Measurements from ENCODE around the gene S100A10. TPM values are rescaled to one million over a fixed set of nuclear protein-coding genes. Genes with fewer than 3 reads are reported as not detected.

The S100A10 gene
- total RNA-seq, 1 experiment from 2014 or later: 400 TPM

- Histone ChIP-seq H3K4me1 (ENCODE audit: insufficient read depth, low read length) (peaks cover 7% of the 10 kb centered on the region), H3K36me3 (ENCODE audit: low read depth, low read length) (no peaks in the 10 kb centered on the region), H3K4me2 (ENCODE audit: low read length) (no peak overlapping the region), H3K4me3 (ENCODE audit: low read length) (no peak overlapping the region), H3K9ac (ENCODE audit: low read length) (no peak overlapping the region), H3K79me2 (ENCODE audit: low read length) (peaks cover 19% of the 10 kb centered on the region), H2AFZ (ENCODE audit: low read length) (no peak overlapping the region), H4K20me1 (ENCODE audit: low read length) (peaks cover 3% of the 10 kb centered on the region; the same call in 1 of the 2 replicates), H3F3A (ENCODE audit: low read length, unreplicated experiment) (peaks cover under 1% of the 10 kb centered on the region), H3K9me3 (ENCODE audit: low read length) (no peaks in the 10 kb centered on the region), H3K9me2 (replicated peaks; ENCODE audit: low read length) (no peaks in the 10 kb centered on the region), H3K27me3 (ENCODE audit: low read length) (no peaks in the 10 kb centered on the region), H3K27ac (ENCODE audit: low read length) (no peak overlapping the region)
- DNase-seq (no peak), ATAC-seq (no peak)
- TF ChIP-seq EZH2phosphoT487 (IDR thresholded peaks at IDR 0.05; ENCODE audit: borderline replicate concordance, low read length): no peak
- no peak for TF ChIP-seq CTCF (conservative IDR thresholded peaks at IDR 0.05; ENCODE audit: low read depth, low read length)
- TF ChIP-seq EZH2 (IDR thresholded peaks at IDR 0.05; ENCODE audit: low read length, unreplicated experiment): no peak
- intact Hi-C loops (cut with micrococcal nuclease): no loop called here
- CTCF ChIA-PET: interaction anchor here (0.7 kb wide), 1 partner anchor 9 kb away, joined by 3 read pairs; no protein-coding TSS in a partner anchor
- POLR2A ChIA-PET (ENCODE audit: unreplicated experiment): no interaction called here
- BruUV-seq (replicated peaks): no TSS peak
Observed at GRCh38 chr1:152039886-152040285, 46.2 kb upstream of the S100A10 start.

GRCh38 chr1:152039461-152039860 lies 45.8 kb upstream of the S100A10 start:
- DNase-seq (no peak), ATAC-seq (no peak)
- intact Hi-C loops (cut with micrococcal nuclease): no loop called here
- peaks cover 24% of the 10 kb centered on the region for H3K79me2 ChIP-seq (ENCODE audit: low read length)
- POLR2A ChIA-PET (ENCODE audit: unreplicated experiment): no interaction called here
- H3K4me1 ChIP-seq (ENCODE audit: insufficient read depth, low read length): peaks cover 11% of the 10 kb centered on the region
- peaks cover 3% of the 10 kb centered on the region for H4K20me1 ChIP-seq (ENCODE audit: low read length)
- no peaks in the 10 kb centered on the region for H3K36me3 ChIP-seq (ENCODE audit: low read depth, low read length)
- CTCF ChIA-PET: interaction anchor here (0.7 kb wide), 1 partner anchor 9 kb away, joined by 3 read pairs; no protein-coding TSS in a partner anchor
- H3K9me2 ChIP-seq (replicated peaks; ENCODE audit: low read length): no peaks in the 10 kb centered on the region
- H3K27ac ChIP-seq (ENCODE audit: low read length): no peak overlapping the region
- no peak overlapping the region for H3K9ac ChIP-seq (ENCODE audit: low read length)
- TF ChIP-seq EZH2 (IDR thresholded peaks at IDR 0.05; ENCODE audit: low read length, unreplicated experiment): no peak
- no peak for TF ChIP-seq EZH2phosphoT487 (IDR thresholded peaks at IDR 0.05; ENCODE audit: borderline replicate concordance, low read length)
- no peak for TF ChIP-seq CTCF (conservative IDR thresholded peaks at IDR 0.05; ENCODE audit: low read depth, low read length)
- no peaks in the 10 kb centered on the region for H3K27me3 ChIP-seq (ENCODE audit: low read length)
- H3K4me2 ChIP-seq (ENCODE audit: low read length): no peak overlapping the region
- no peak overlapping the region for H2AFZ ChIP-seq (ENCODE audit: low read length)
- H3K9me3 ChIP-seq (ENCODE audit: low read length): no peaks in the 10 kb centered on the region
- peaks cover 5% of the 10 kb centered on the region for H3F3A ChIP-seq (ENCODE audit: low read length, unreplicated experiment)
- H3K4me3 ChIP-seq (ENCODE audit: low read length): no peak overlapping the region
- BruUV-seq (replicated peaks): no TSS peak

GRCh38 chr1:152038871-152039270 lies 45.2 kb upstream of the S100A10 start:
- Histone ChIP-seq H4K20me1 (ENCODE audit: low read length) (peaks cover 8% of the 10 kb centered on the region), H3K9me2 (replicated peaks; ENCODE audit: low read length) (no peaks in the 10 kb centered on the region), H3K4me2 (ENCODE audit: low read length) (no peak overlapping the region), H3K36me3 (ENCODE audit: low read depth, low read length) (peaks cover 4% of the 10 kb centered on the region), H3K9ac (ENCODE audit: low read length) (no peak overlapping the region), H3K4me1 (ENCODE audit: insufficient read depth, low read length) (peaks cover 17% of the 10 kb centered on the region), H2AFZ (ENCODE audit: low read length) (no peak overlapping the region), H3F3A (ENCODE audit: low read length, unreplicated experiment) (peaks cover 6% of the 10 kb centered on the region), H3K27ac (ENCODE audit: low read length) (no peak overlapping the region), H3K79me2 (ENCODE audit: low read length) (peaks cover 30% of the 10 kb centered on the region), H3K9me3 (ENCODE audit: low read length) (no peaks in the 10 kb centered on the region), H3K27me3 (ENCODE audit: low read length) (no peaks in the 10 kb centered on the region), H3K4me3 (ENCODE audit: low read length) (no peak overlapping the region)
- ATAC-seq: no peak
- POLR2A ChIA-PET (ENCODE audit: unreplicated experiment): no interaction called here
- DNase-seq: no peak
- intact Hi-C loops (cut with micrococcal nuclease): no loop called here
- CTCF ChIA-PET: no interaction called here
- TF ChIP-seq CTCF (conservative IDR thresholded peaks at IDR 0.05; ENCODE audit: low read depth, low read length) (no peak), EZH2phosphoT487 (IDR thresholded peaks at IDR 0.05; ENCODE audit: borderline replicate concordance, low read length) (no peak), EZH2 (IDR thresholded peaks at IDR 0.05; ENCODE audit: low read length, unreplicated experiment) (no peak)
- BruUV-seq (replicated peaks): no TSS peak

Measured in PC-3 (cell line).